ENCODE results near the gene SLC9A8. TPM values are rescaled to one million over a fixed set of nuclear protein-coding genes. Genes with fewer than 3 reads are reported as not detected.

The SLC9A8 gene
- total RNA-seq, 1 experiment from 2014 or later = 7.5 TPM

- Histone ChIP-seq H3K23ac (ENCODE audit: insufficient read length, low read depth, low read length) (no peak overlapping the region), H2AK5ac (ENCODE audit: insufficient read length, low read length) (no peak overlapping the region), H3K9ac (ENCODE audit: extremely low read depth, insufficient read length, low read length) (no peak overlapping the region), H2BK12ac (ENCODE audit: insufficient read length, low read depth, low read length) (no peak overlapping the region), H3K18ac (ENCODE audit: insufficient read length, low read depth, low read length) (no peak overlapping the region), H4K91ac (ENCODE audit: insufficient read length, low read depth, low read length) (no peak overlapping the region), H3K4me1 (ENCODE audit: insufficient read depth, low read length) (peaks cover 3% of the 10 kb centered on the region; the same call in 1 of the 2 replicates), H2BK120ac (ENCODE audit: low read depth, low read length, poor library complexity, severe bottlenecking) (no peak overlapping the region), H3K9me3 (ENCODE audit: control insufficient read depth, low read depth, low read length) (no peaks in the 10 kb centered on the region), H4K20me1 (ENCODE audit: control insufficient read depth, insufficient read depth, insufficient read length) (no peaks in the 10 kb centered on the region), H3K27ac (ENCODE audit: insufficient read length, low read depth, low read length) (no peak overlapping the region), H3T11ph (ENCODE audit: low read length) (no peak overlapping the region), H3K4me2 (ENCODE audit: insufficient read depth, insufficient read length, low read length) (no peak overlapping the region), H3K27me3 (ENCODE audit: insufficient read depth, low read length) (no peaks in the 10 kb centered on the region), H3K23me2 (ENCODE audit: insufficient read length, low read depth, low read length, poor library complexity, severe bottlenecking) (no peaks in the 10 kb centered on the region), H2BK15ac (ENCODE audit: low read depth, low read length) (no peak overlapping the region), H4K5ac (ENCODE audit: insufficient read length, low read depth, low read length) (no peak overlapping the region), H3K79me1 (ENCODE audit: insufficient read depth, low read depth, low read length, poor library complexity, severe bottlenecking) (no peaks in the 10 kb centered on the region), H2AFZ (ENCODE audit: low read length) (no peak overlapping the region), H2BK20ac (ENCODE audit: low read depth, low read length, poor library complexity, severe bottlenecking) (no peak overlapping the region), H3K14ac (ENCODE audit: insufficient read depth, low read length) (no peak overlapping the region), H4K8ac (replicated peaks; ENCODE audit: insufficient read length, low read depth, low read length) (no peak overlapping the region), H3K4ac (ENCODE audit: low read depth, low read length) (no peak overlapping the region), H3K56ac (ENCODE audit: insufficient read length, low read depth, low read length) (no peak overlapping the region), H3K79me2 (ENCODE audit: insufficient read depth, low read length) (no peaks in the 10 kb centered on the region), H2BK5ac (ENCODE audit: insufficient read length, low read length) (no peak overlapping the region)
- peak overlapping the region in 1 of 2 experiments; percentile 24; a peak in 1 of 5 replicates for H3K4me3 Mint-ChIP-seq
- no peak for TF ChIP-seq CTCF (conservative IDR thresholded peaks at IDR 0.05)
- H3K36me3 Mint-ChIP-seq (ENCODE audit: insufficient read depth in 1 of 3, low read depth in 3 of 3) = peaks cover 0 to 9% (median 6%) of the 10 kb centered on the region in 3 experiments; a peak in 5 of 7 replicates
- peak; percentile 64 for DNase-seq
- no peaks in the 10 kb centered on the region for H3K27me3 Mint-ChIP-seq (ENCODE audit: low read depth)
- no peaks in the 10 kb centered on the region for H3K9me3 Mint-ChIP-seq
- peaks cover 23 to 47% of the 10 kb centered on the region in 2 experiments for H3K4me1 Mint-ChIP-seq
- peak overlapping the region; percentile 4 to 85 (median 82); a peak in 6 of 7 replicates for H3K27ac Mint-ChIP-seq
- WGBS (ENCODE audit: extremely low coverage, insufficient read length, low lambda C conversion rate) = no CpG with 5 or more reads among the region's 5 CpGs
These were observed 41.0 kb downstream of the SLC9A8 start for GRCh38 chr20:49853640-49854039.

Measured in H9 (cell line).